K562 (cell line): ENCODE measurements around the gene SDK1. TPM values are rescaled to one million over a fixed set of nuclear protein-coding genes. Genes with fewer than 3 reads are reported as not detected.

Experiments used
- ATAC-seq: fragments of 200-7000 bp; cut with Tn5 transposase; 3 replicates; pipeline ENCODE4 v1.9.1; 2020; ENCODE audit warnings: moderate library complexity
- BruUV-seq: library from RNA; stranded (reverse); fragments of 400-500 nt; replicated peaks from 2 replicates; lab custom pipeline; 2021; lab: Mats Ljungman, UMichigan
- CTCF ChIA-PET: fragments of 300-600 bp; formaldehyde crosslinking; extraction: SDS; loops from one replicate; lab custom pipeline; 2021; ENCODE audit warnings: low intra/inter-chr PET ratio; lab: Yijun Ruan, JAX
- POLR2A ChIA-PET: fragments of 300-600, 350-650 bp; sonication (Branson Sonifier 250); formaldehyde crosslinking; extraction: SDS; loops from one replicate; lab custom pipeline; 2021; ENCODE audit warnings: antibody characterized with exemption, inconsistent platforms; lab: Yijun Ruan, JAX
- DNase-seq, 4 experiments: peaks; one replicate each; pipeline versions ENCODE4 v3.0.0 to v3.0.0-alpha.2; 2011 to 2018; ENCODE audit warnings: low spot score in 3 of 4, mixed read lengths in 3 of 4; ENCODE audit errors: extremely low read depth in 1 of 4
- FAIRE-seq: peaks from 2 replicates; lab custom pipeline; 2011; peaks lifted over from hg19 to GRCh38; lab: Jason Lieb, UNC
- H2AFZ ChIP-seq: 2 replicates; pipeline ENCODE4 v1.6.0; 2011; ENCODE audit warnings: low read depth, low read length, control low read depth, inconsistent platforms
- H3K27ac ChIP-seq: fragments of 200-600 bp; 3 replicates; pipeline ENCODE4 v1.8.0; 2011; ENCODE audit warnings: low read depth, mild to moderate bottlenecking, control low read depth, inconsistent platforms, low read length, moderate library complexity, mixed read lengths; ENCODE audit errors: extremely low read depth
- H3K27me3 ChIP-seq, 2 experiments: fragments of 300-600 bp in 1 of 2; 2 replicates in 1 of 2; 3 replicates in 1 of 2; pipeline versions ENCODE4 v1.6.0 to v1.8.0; 2011; ENCODE audit warnings: inconsistent platforms in 2 of 2, low read length in 2 of 2, mild to moderate bottlenecking in 1 of 2, mixed read lengths in 1 of 2, moderate library complexity in 1 of 2; ENCODE audit not compliant: control insufficient read depth in 2 of 2, insufficient read depth in 2 of 2
- H3K36me3 ChIP-seq: fragments of 300-600 bp; 3 replicates; pipeline ENCODE4 v1.8.0; 2011; ENCODE audit warnings: mild to moderate bottlenecking, low read length, inconsistent platforms; ENCODE audit not compliant: control insufficient read depth, insufficient read depth
- H3K4me1 ChIP-seq, 2 experiments: fragments of 200-600 bp in 1 of 2; replicated peaks in 1 of 2; 2 replicates in 1 of 2; 3 replicates in 1 of 2; pipeline versions ENCODE4 v1.5.1 to v1.8.0; 2011; ENCODE audit warnings: inconsistent platforms in 2 of 2, low read length in 2 of 2, mild to moderate bottlenecking in 1 of 2, mixed read lengths in 1 of 2, moderate library complexity in 1 of 2; ENCODE audit not compliant: control insufficient read depth in 2 of 2, insufficient read depth in 2 of 2
- H3K4me2 ChIP-seq: 2 replicates; pipeline ENCODE4 v1.6.1; 2011; ENCODE audit warnings: low read length, control low read depth, inconsistent platforms, mixed read lengths; ENCODE audit not compliant: insufficient read depth
- H3K4me3 ChIP-seq: fragments of 200-600 bp; sonication (generic), shearing (Covaris generic); 2 replicates; pipeline ENCODE4 v1.5.1; 2016; ENCODE audit warnings: control low read depth, inconsistent platforms
- H3K79me2 ChIP-seq: fragments of 200-600 bp; 3 replicates; pipeline ENCODE4 v1.8.0; 2011; ENCODE audit warnings: low read length, inconsistent platforms; ENCODE audit not compliant: control insufficient read depth, insufficient read depth
- H3K9ac ChIP-seq, 2 experiments: 2 replicates each; pipeline versions ENCODE4 v1.6.0 to v1.6.1; 2011; ENCODE audit warnings: low read depth in 2 of 2, low read length in 2 of 2, control low read depth in 1 of 2, inconsistent platforms in 1 of 2, mild to moderate bottlenecking in 1 of 2, mixed read lengths in 1 of 2; ENCODE audit not compliant: insufficient read depth in 1 of 2
- H3K9me1 ChIP-seq: one replicate; pipeline ENCODE4 v1.6.0; 2011; ENCODE audit warnings: inconsistent platforms, mild to moderate bottlenecking, low read length, moderate library complexity; ENCODE audit not compliant: control insufficient read depth, insufficient read depth
- H3K9me3 ChIP-seq: replicated peaks from 2 replicates; pipeline ENCODE4 v1.5.1; 2011; ENCODE audit warnings: low read depth, low read length, inconsistent platforms; ENCODE audit not compliant: control insufficient read depth, insufficient read depth
- H4K20me1 ChIP-seq: replicated peaks from 2 replicates; pipeline ENCODE4 v1.6.1; 2011; ENCODE audit warnings: low read length, inconsistent platforms, mixed read lengths; ENCODE audit not compliant: control insufficient read depth, insufficient read depth
- CBX8 ChIP-seq: fragments of 200-600 bp; sonication (generic); IDR thresholded peaks from 2 replicates; pipeline ENCODE4 v1.6.1; 2012; ENCODE audit warnings: borderline replicate concordance, mixed run types, low read depth, mild to moderate bottlenecking, moderate library complexity, mixed read lengths, low read length, control low read depth, inconsistent platforms; ENCODE audit not compliant: poor library complexity, severe bottlenecking; ENCODE audit errors: extremely low read depth
- CEBPB ChIP-seq: fragments of 450-650 bp; IDR thresholded peaks from 2 replicates; pipeline ENCODE4 v1.6.1; 2016; ENCODE audit warnings: missing genetic modification characterization, missing compliant biosample characterization
- HOXB6 ChIP-seq: fragments of 250-450 bp; sonication (Bioruptor Pico); IDR thresholded peaks from 2 replicates; pipeline ENCODE4 v1.5.1; 2022; ENCODE audit warnings: mild to moderate bottlenecking, borderline replicate concordance
- KLF1 ChIP-seq: fragments of 450-650 bp; IDR thresholded peaks from 2 replicates; pipeline ENCODE4 v1.6.1; 2016; ENCODE audit warnings: missing genetic modification characterization, missing compliant biosample characterization
- MBD2 ChIP-seq: sonication (generic); IDR thresholded peaks from 2 replicates; pipeline ENCODE4 v1.6.1; 2016; ENCODE audit warnings: low read depth, borderline replicate concordance
- NR2F6 ChIP-seq: fragments of 450-650 bp; formaldehyde crosslinking; IDR thresholded peaks from 2 replicates; pipeline ENCODE4 v1.4.0; 2020; ENCODE audit warnings: mild to moderate bottlenecking
- PCBP2 ChIP-seq: fragments of 200-400 bp; formaldehyde crosslinking; IDR thresholded peaks from 2 replicates; pipeline ENCODE4 v1.6.1; 2018; ENCODE audit warnings: low read length, low read depth, mild to moderate bottlenecking, moderate library complexity; ENCODE audit not compliant: poor library complexity, severe bottlenecking
- RBBP5 ChIP-seq: fragments of 200-600 bp; sonication (generic); IDR thresholded peaks from 2 replicates; pipeline ENCODE4 v1.6.1; 2012; ENCODE audit warnings: borderline replicate concordance, mild to moderate bottlenecking, low read length, control low read depth, inconsistent platforms; ENCODE audit not compliant: insufficient read depth, poor library complexity, severe bottlenecking
- SIN3B ChIP-seq: fragments of 450-650 bp; IDR thresholded peaks from 2 replicates; pipeline ENCODE4 v1.6.1; 2017; ENCODE audit warnings: low read depth, mild to moderate bottlenecking, moderate library complexity
- SNAPC5 ChIP-seq: fragments of 250-450 bp; sonication (Bioruptor Pico); IDR thresholded peaks from 2 replicates; pipeline ENCODE4 v1.8.0; 2021; ENCODE audit warnings: moderate library complexity, mild to moderate bottlenecking, inconsistent platforms
- SRSF3 ChIP-seq: fragments of 200-400 bp; formaldehyde crosslinking; IDR thresholded peaks from 2 replicates; pipeline ENCODE4 v1.6.1; 2016; ENCODE audit warnings: mild to moderate bottlenecking, low read length, moderate library complexity; ENCODE audit not compliant: insufficient read depth
- ZNF586 ChIP-seq: fragments of 450-650 bp; formaldehyde crosslinking; conservative IDR thresholded peaks from 2 replicates; pipeline ENCODE4 v1.4.0; 2020; ENCODE audit warnings: mild to moderate bottlenecking, moderate library complexity
- ZZZ3 ChIP-seq: fragments of 450-650 bp; IDR thresholded peaks from 2 replicates; pipeline ENCODE4 v1.6.1; 2016; ENCODE audit warnings: antibody characterized with exemption, mild to moderate bottlenecking, moderate library complexity
- in situ Hi-C: fragments of 300-500 bp; cut with MboI; formaldehyde crosslinking; loops from 4 replicates; pipeline ENCODE4 v1.15.0; 2018; ENCODE audit warnings: inconsistent platforms, mixed read lengths
- intact Hi-C: fragments of 100-400 bp; cut with micrococcal nuclease; formaldehyde crosslinking; loops from 2 replicates; pipeline ENCODE4 v1.14.2; 2022
- polyA plus RNA-seq, 8 experiments: library from polyadenylated mRNA; depleted of rRNA in 4 of 8; stranded (reverse) in 5 of 8; unstranded in 3 of 8; fragments of >200 nt; fragmentation: Nextera tagmentation in 2 of 8; fragmentation: Illumina TruSeq in 1 of 8; extraction: Ambion mirVana in 2 of 8; extraction: Trizol in 1 of 8; gene quantifications; 2 replicates each; pipeline versions ENCODE4 v1.2.1 to v1.2.3, GENCODE V29; 2011 to 2014; ENCODE audit warnings: inconsistent platforms in 1 of 8, missing spikeins in 1 of 8
- total RNA-seq, 7 experiments: library from RNA; depleted of rRNA in 6 of 7; stranded (reverse); fragments of >200 nt in 6 of 7; fragmentation: Illumina TruSeq in 2 of 7; extraction: Trizol in 2 of 7; gene quantifications; 2 replicates each; pipeline versions ENCODE4 v1.2.1 to v1.2.3, GENCODE V29; 2011 to 2021; ENCODE audit warnings: low replicate concordance in 1 of 7
- TF ChIP-seq, protein P1 (sequence below): fragments of 250-450 bp; sonication (Bioruptor Pico); IDR thresholded peaks from 2 replicates; pipeline ENCODE4 v1.5.0; 2020; ENCODE audit warnings: mild to moderate bottlenecking, borderline replicate concordance
- TF ChIP-seq, protein P2 (sequence below): fragments of 250-450 bp; sonication (Bioruptor Pico); IDR thresholded peaks from 2 replicates; pipeline ENCODE4 v1.5.0; 2020; ENCODE audit warnings: mild to moderate bottlenecking
- TF ChIP-seq, protein P3 (sequence below), 2 experiments: IDR thresholded peaks; 2 replicates each; pipeline ENCODE4 v1.6.1; 2011; ENCODE audit warnings: borderline replicate concordance in 1 of 2, control low read depth in 1 of 2, low read depth in 1 of 2, low read length in 1 of 2, mild to moderate bottlenecking in 1 of 2, mixed read lengths in 1 of 2, moderate library complexity in 1 of 2; ENCODE audit not compliant: insufficient read depth in 1 of 2, insufficient read length in 1 of 2, poor library complexity in 1 of 2, severe bottlenecking in 1 of 2; ENCODE audit errors: extremely low read depth in 1 of 2

Gene SDK1
- total and polyA plus RNA-seq, 9 of the 15 experiments (the other 6 are each of a cell fraction or from before 2014, with no cell fraction given) = 0.16 TPM; not detected in 8

DNA sequence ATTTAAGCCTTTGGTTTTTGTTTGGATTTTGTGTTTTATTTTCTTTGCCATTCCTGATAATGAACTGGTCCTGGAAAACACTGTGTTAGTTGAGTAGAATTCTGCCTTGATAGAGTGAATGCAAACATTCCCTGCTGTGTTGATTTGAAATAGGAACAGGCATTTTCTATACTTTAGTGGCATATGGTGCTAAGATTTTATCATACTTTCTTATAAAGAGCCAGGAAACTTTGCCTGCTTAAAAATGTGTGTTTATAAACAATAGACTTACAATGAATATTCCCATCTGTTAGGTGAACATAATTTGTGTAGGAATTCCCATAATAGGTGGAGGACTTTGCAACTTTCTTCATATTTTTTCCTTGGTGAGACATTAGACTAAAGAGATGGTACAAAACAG is 333.3 kb downstream of the SDK1 start:
- Histone ChIP-seq H3K4me3 (no peak overlapping the region), H3K79me2 (no peaks in the 10 kb centered on the region), H3K4me1 (no peaks in the 10 kb centered on the region), H3K27me3 (no peaks in the 10 kb centered on the region), H2AFZ (no peak overlapping the region), H3K9me3 (no peaks in the 10 kb centered on the region), H3K36me3 (no peaks in the 10 kb centered on the region), H3K9me1 (no peaks in the 10 kb centered on the region), H3K9ac (no peak overlapping the region), H4K20me1 (no peaks in the 10 kb centered on the region), H3K4me2 (no peak overlapping the region), H3K27ac (no peak overlapping the region)
- no peak for DNase-seq
- ATAC-seq = no peak
- ChIA-PET POLR2A (no interaction called here), CTCF (no interaction called here)
- no peak for FAIRE-seq
- BruUV-seq = no TSS peak
- in situ Hi-C loops (no loop called here), intact Hi-C loops (no loop called here)
- no peak for TF ChIP-seq KLF1
- TF ChIP-seq ZZZ3 = no peak
- no peak for TF ChIP-seq RBBP5
- TF ChIP-seq, protein P1, sequence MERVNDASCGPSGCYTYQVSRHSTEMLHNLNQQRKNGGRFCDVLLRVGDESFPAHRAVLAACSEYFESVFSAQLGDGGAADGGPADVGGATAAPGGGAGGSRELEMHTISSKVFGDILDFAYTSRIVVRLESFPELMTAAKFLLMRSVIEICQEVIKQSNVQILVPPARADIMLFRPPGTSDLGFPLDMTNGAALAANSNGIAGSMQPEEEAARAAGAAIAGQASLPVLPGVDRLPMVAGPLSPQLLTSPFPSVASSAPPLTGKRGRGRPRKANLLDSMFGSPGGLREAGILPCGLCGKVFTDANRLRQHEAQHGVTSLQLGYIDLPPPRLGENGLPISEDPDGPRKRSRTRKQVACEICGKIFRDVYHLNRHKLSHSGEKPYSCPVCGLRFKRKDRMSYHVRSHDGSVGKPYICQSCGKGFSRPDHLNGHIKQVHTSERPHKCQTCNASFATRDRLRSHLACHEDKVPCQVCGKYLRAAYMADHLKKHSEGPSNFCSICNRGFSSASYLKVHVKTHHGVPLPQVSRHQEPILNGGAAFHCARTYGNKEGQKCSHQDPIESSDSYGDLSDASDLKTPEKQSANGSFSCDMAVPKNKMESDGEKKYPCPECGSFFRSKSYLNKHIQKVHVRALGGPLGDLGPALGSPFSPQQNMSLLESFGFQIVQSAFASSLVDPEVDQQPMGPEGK (CRISPR knock-in tag) = no peak
- TF ChIP-seq, protein P2, sequence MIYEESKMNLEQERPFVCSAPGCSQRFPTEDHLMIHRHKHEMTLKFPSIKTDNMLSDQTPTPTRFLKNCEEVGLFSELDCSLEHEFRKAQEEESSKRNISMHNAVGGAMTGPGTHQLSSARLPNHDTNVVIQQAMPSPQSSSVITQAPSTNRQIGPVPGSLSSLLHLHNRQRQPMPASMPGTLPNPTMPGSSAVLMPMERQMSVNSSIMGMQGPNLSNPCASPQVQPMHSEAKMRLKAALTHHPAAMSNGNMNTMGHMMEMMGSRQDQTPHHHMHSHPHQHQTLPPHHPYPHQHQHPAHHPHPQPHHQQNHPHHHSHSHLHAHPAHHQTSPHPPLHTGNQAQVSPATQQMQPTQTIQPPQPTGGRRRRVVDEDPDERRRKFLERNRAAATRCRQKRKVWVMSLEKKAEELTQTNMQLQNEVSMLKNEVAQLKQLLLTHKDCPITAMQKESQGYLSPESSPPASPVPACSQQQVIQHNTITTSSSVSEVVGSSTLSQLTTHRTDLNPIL (CRISPR knock-in tag) = no peak
- no peak for TF ChIP-seq CBX8
- no peak for TF ChIP-seq PCBP2
- TF ChIP-seq SNAPC5 = no peak
- TF ChIP-seq SRSF3 = no peak
- TF ChIP-seq, protein P3, sequence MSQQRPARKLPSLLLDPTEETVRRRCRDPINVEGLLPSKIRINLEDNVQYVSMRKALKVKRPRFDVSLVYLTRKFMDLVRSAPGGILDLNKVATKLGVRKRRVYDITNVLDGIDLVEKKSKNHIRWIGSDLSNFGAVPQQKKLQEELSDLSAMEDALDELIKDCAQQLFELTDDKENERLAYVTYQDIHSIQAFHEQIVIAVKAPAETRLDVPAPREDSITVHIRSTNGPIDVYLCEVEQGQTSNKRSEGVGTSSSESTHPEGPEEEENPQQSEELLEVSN (IDR thresholded peaks at IDR 0.05; ENCODE audit: borderline replicate concordance in 1 of 2, extremely low read depth in 1 of 2, insufficient read depth in 1 of 2, insufficient read length in 1 of 2, low read depth in 1 of 2, low read length in 1 of 2, poor library complexity in 1 of 2, severe bottlenecking in 1 of 2) = no peak
- no peak for TF ChIP-seq ZNF586
- no peak for TF ChIP-seq SIN3B
- TF ChIP-seq CEBPB = no peak
- no peak for TF ChIP-seq NR2F6
- no peak for TF ChIP-seq MBD2
- TF ChIP-seq HOXB6 (CRISPR knock-in tag) = no peak
